Urinary bladder (tissue), 4 donors: Measurements from ENCODE around the gene KIF26A. TPM values are rescaled to one million over a fixed set of nuclear protein-coding genes. Genes with fewer than 3 reads are reported as not detected.

ENCODE experiments used
- DNase-seq: peaks from one replicate; pipeline ENCODE4 v3.0.0-alpha.2; 2015; ENCODE audit errors: extremely low spot score
- H3K27ac ChIP-seq: one replicate; pipeline ENCODE4 v1.5.1; 2013; ENCODE audit warnings: low read depth, mild to moderate bottlenecking, moderate library complexity
- H3K36me3 ChIP-seq: one replicate; pipeline ENCODE4 v1.6.1; 2013; ENCODE audit warnings: mild to moderate bottlenecking, moderate library complexity; ENCODE audit not compliant: insufficient read depth
- H3K4me1 ChIP-seq: one replicate; pipeline ENCODE4 v1.6.1; 2013; ENCODE audit warnings: mild to moderate bottlenecking, moderate library complexity; ENCODE audit not compliant: insufficient read depth
- H3K4me3 ChIP-seq: one replicate; pipeline ENCODE4 v1.5.1; 2013; ENCODE audit warnings: low read depth, low read length
- WGBS: extraction: QIAGEN DNeasy Blood & Tissue Kit; methylation state at CpG from one replicate; pipeline ENCODE4 v1.1.7; 2013; 5-methylcytosine and 5-hydroxymethylcytosine counted together
- polyA plus RNA-seq: library from polyadenylated mRNA; stranded (reverse); fragments of 200-250 nt; gene quantifications from one replicate; pipeline ENCODE4 v1.2.3, GENCODE V29; 2013
- total RNA-seq: library from RNA; depleted of rRNA; stranded (reverse); fragments of >200 nt; gene quantifications from one replicate; pipeline ENCODE4 v1.2.3, GENCODE V29; 2014
- donor health status: healthy with polysubstance abuse.
- donor health status: healthy.

KIF26A gene
- total and polyA plus RNA-seq, 2 donors, result 5.7 to 8.5 TPM

- no peak overlapping the region for H3K27ac ChIP-seq
- H3K4me1 ChIP-seq, result no peaks in the 10 kb centered on the region
- no peaks in the 10 kb centered on the region for H3K36me3 ChIP-seq
- DNase-seq, result no peak
- 79% methylated on average over 9 of the region's 9 CpGs for WGBS
- H3K4me3 ChIP-seq, result no peak overlapping the region
These were observed 26.1 kb downstream of the KIF26A start for GRCh38 chr14:104164512-104164911.

DNA sequence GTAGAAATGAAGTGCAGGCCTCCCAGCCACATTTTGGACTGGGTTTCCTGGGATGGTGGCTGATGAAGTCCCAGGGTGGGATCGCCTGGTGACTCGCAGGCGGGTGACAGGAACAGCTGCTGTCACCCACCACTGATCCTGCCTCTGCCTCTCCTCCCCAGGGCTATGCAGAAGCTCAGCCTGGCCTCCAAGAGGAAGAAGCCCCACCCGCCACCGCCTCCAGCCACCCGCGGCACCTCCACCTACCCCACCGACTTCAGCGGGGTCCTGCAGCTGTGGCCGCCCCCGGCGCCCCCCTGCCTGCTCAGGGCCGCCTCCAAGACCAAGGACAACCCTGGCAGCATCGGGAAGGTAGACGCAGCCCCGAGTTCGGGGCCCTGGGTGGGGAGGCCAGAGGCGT, 28.3 kb downstream of the KIF26A start:
- no peak for DNase-seq
- no peak overlapping the region for H3K4me3 ChIP-seq
- no peak overlapping the region for H3K27ac ChIP-seq
- H3K36me3 ChIP-seq, result no peaks in the 10 kb centered on the region
- 91% methylated on average over 18 of the region's 18 CpGs for WGBS
- no peaks in the 10 kb centered on the region for H3K4me1 ChIP-seq

- no peak overlapping the region for H3K4me3 ChIP-seq
- H3K27ac ChIP-seq, result no peak overlapping the region
- no peaks in the 10 kb centered on the region for H3K36me3 ChIP-seq
- WGBS, result 93% methylated on average over 15 of the region's 15 CpGs
- DNase-seq, result no peak
- H3K4me1 ChIP-seq, result no peaks in the 10 kb centered on the region
These were observed 30.2 kb downstream of the KIF26A start for GRCh38 chr14:104168603-104169002.

DNA sequence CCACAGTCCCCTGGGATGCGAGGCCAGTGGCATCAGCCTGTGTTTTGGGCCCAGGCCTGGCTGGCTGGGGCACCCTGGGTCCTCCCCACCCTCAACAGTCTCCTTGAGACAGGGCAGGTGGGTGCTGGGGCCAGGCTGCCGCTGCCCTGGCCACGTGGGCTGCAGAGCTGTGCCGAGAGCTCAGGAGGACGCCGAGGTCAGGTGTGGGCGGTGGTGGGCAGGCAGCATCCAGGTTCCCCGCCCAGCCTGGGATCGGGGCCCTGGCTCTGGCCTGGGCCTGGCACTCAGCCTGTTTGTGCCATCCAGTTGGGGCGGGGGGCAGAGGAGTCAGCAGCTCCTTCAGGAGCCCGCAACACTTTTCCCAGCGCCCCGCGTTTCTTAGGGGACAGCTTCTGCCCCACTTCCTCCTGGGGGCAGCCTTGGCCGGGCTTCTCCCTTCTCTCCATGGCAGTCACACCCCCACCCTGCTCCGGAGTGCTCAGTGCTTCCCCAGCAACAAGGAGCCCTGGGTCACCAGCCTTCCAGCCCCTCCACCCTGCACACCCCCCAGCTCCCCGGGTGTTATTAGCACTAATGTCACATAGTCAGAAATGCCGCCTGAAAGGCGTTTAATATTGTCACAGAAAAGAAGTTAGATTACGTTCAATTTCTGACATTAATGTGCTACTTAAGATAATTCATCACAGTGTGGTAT, 30.8 kb downstream of the KIF26A start:
- Histone ChIP-seq H3K4me1 (no peaks in the 10 kb centered on the region), H3K36me3 (no peaks in the 10 kb centered on the region), H3K4me3 (no peak overlapping the region), H3K27ac (no peak overlapping the region)
- DNase-seq, result no peak
- WGBS, result 76% methylated on average over 20 of the region's 20 CpGs

DNA sequence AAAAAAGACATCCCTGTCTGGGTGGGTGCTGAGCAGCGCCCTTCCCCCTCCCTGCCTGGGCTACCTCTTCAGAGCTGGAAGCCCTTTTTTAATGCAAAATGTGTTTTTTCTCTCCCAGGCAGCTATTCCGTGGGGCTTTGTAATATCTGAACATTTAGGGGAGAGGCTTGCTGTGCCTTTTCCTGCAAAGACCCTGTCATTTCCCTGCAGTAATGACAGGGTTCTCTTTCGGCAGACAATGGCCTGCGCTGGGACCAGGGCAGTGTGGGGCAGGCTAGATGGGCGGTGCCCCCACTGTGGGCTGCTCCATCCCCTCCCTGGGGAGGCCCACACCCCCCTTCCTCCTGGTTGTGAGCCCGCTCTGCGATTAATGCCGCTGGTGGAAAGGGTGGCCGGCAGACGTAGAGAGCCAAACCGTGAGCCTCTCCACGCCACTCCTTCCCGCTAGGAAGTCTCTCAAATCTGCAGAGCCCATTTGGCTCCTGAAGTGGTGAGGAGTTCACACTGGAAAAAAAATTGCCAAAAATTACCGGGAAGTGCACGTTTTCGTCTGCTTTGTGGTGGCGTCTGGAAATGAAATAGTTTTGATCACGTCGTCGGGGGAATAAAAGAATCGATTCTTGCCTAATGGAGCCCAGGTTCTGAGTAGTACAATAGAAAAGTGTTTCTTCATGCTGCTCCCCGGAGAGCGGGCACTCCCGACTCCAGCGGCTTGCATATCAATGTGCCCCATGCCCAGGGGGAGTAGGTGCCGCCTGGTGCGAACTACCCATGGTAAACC, 31.5 kb downstream of the KIF26A start:
- Histone ChIP-seq H3K4me3 (no peak overlapping the region), H3K27ac (no peak overlapping the region), H3K4me1 (no peaks in the 10 kb centered on the region), H3K36me3 (no peaks in the 10 kb centered on the region)
- 84% methylated on average over 27 of the region's 27 CpGs for WGBS
- DNase-seq, result no peak

- no peak for DNase-seq
- Histone ChIP-seq H3K36me3 (no peaks in the 10 kb centered on the region), H3K27ac (no peak overlapping the region), H3K4me1 (no peaks in the 10 kb centered on the region), H3K4me3 (no peak overlapping the region)
- 79% methylated on average over 28 of the region's 28 CpGs for WGBS
These were observed 32.8 kb downstream of the KIF26A start for GRCh38 chr14:104171029-104171697.

DNA sequence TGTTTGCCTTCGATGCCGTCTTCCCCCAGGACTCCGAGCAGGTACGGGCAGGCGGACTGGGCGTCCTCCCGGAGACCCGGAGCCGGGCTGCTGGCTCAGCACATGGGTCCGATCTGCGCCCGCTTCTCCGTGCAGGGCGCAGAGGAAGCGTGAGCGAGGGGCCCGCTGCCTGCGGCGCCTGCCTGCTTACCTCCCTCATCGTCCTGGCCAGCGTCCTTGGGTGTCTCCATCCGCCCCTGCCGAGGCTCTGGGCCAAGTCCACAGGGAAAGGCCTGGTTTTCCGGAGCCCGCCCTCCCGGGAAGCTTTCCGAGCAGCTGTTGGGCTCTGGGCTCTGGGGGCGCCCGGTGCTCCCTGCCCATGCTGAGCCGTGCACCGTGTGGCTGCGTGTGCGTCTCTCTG, 33.5 kb downstream of the KIF26A start:
- Histone ChIP-seq H3K4me1 (no peaks in the 10 kb centered on the region), H3K4me3 (no peak overlapping the region), H3K36me3 (no peaks in the 10 kb centered on the region), H3K27ac (no peak overlapping the region)
- DNase-seq, result no peak
- 69% methylated on average over 33 of the region's 33 CpGs for WGBS

DNA sequence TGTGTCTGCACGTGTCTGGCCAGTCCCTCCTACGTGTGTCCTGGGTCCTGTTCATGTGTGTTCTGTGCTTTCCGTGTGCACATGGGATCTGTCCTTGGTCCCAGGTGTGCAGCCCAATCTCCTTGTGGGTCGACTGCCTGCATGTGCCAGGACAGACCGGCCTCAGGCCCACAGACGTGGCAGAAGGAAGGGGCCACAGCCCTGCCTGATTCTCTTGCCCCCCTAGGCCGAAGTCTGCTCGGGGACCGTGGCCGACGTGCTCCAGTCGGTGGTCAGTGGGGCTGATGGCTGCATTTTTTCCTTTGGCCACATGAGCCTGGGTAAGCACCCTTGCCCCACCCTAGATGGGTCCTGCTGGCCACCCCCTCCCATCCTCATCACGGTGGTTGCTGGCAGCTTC, 34.0 kb downstream of the KIF26A start:
- no peak overlapping the region for H3K4me3 ChIP-seq
- no peak overlapping the region for H3K27ac ChIP-seq
- no peak for DNase-seq

DNA sequence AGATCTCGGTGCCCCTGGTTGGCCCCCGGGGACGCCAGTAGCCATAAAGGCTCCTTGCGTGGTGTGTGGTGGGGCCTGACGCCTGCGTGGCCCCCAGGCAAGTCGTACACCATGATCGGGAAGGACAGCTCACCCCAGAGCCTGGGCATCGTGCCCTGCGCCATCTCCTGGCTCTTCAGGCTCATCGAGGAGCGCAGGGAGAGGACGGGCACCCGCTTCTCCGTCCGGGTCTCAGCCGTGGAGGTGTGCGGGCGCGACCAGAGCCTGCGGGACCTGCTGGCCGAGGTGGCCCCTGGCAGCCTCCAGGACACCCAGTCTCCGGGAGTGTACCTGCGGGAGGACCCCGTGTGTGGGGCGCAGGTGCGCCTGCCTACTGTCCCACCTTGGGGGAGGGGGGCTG, 34.5 kb downstream of the KIF26A start:
- no peaks in the 10 kb centered on the region for H3K36me3 ChIP-seq
- H3K4me3 ChIP-seq, result no peak overlapping the region
- WGBS, result 97% methylated on average over 27 of the region's 27 CpGs
- no peaks in the 10 kb centered on the region for H3K4me1 ChIP-seq
- DNase-seq, result no peak
- no peak overlapping the region for H3K27ac ChIP-seq

More for the DNA sequence above, 34.0 kb downstream of the KIF26A start:
- WGBS, result 87% methylated on average over 13 of the region's 13 CpGs
- H3K4me1 ChIP-seq, result no peaks in the 10 kb centered on the region
- no peaks in the 10 kb centered on the region for H3K36me3 ChIP-seq

DNA sequence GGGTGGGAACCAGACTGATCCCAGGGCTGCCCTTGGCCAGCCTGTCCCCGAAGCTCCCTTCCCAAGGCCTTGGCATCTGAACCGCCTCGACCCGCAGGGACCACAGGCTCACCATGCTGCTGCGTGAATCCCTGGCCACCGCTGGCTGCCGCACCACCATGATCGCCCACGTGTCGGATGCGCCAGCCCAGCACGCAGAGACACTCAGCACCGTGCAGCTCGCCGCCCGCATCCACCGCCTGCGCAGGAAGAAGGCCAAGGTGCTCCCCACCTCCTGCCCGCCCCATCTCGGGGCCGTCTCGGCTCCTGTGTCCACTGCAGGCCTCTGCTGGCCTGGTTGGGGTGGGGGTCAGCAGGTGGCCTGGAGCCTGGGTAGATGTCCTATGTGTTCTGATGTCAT, 35.7 kb downstream of the KIF26A start:
- Histone ChIP-seq H3K4me1 (no peaks in the 10 kb centered on the region), H3K4me3 (no peak overlapping the region), H3K36me3 (no peaks in the 10 kb centered on the region), H3K27ac (no peak overlapping the region)
- no peak for DNase-seq
- WGBS, result 97% methylated on average over 22 of the region's 22 CpGs

DNA sequence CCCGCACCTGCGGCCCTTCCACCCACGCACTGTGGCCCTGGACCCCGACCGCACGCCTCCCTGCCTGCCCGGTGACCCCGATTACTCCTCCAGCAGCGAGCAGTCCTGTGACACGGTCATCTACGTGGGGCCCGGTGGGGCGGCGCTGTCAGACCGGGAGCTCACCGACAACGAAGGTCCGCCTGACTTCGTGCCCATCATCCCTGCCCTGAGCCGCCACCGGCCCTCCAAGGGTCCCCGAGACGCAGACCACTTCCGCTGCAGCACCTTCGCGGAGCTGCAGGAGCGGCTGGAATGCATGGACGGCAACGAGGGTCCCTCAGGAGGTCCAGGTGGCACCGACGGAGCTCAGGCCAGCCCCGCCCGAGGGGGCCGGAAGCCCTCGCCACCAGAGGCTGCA, 36.7 kb downstream of the KIF26A start:
- Histone ChIP-seq H3K4me3 (no peak overlapping the region), H3K4me1 (no peaks in the 10 kb centered on the region), H3K27ac (no peak overlapping the region), H3K36me3 (no peaks in the 10 kb centered on the region)
- DNase-seq, result no peak
- 94% methylated on average over 35 of the region's 35 CpGs for WGBS

DNA sequence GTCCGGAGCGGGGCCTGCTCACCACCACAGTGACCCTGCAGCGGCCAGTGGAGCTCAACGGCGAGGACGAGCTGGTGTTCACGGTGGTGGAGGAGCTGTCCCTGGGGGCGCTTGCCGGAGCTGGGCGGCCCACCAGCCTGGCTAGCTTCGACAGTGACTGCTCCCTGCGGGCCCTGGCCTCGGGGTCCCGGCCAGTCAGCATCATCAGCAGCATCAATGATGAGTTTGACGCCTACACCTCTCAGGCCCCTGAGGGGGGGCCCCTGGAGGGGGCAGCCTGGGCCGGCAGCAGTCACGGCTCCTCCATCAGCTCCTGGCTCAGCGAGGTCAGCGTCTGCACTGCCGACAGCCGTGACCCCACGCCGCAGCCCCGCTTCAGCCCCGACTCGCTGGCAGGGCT, 37.4 kb downstream of the KIF26A start:
- WGBS, result 92% methylated on average over 26 of the region's 26 CpGs
- H3K27ac ChIP-seq, result no peak overlapping the region
- no peak for DNase-seq
- H3K36me3 ChIP-seq, result no peaks in the 10 kb centered on the region
- no peaks in the 10 kb centered on the region for H3K4me1 ChIP-seq
- H3K4me3 ChIP-seq, result no peak overlapping the region

GRCh38 chr14:104176611-104177010, 38.2 kb downstream of the KIF26A start:
- H3K27ac ChIP-seq, result no peak overlapping the region
- 94% methylated on average over 25 of the region's 25 CpGs for WGBS
- DNase-seq, result no peak
- no peaks in the 10 kb centered on the region for H3K4me1 ChIP-seq
- no peaks in the 10 kb centered on the region for H3K36me3 ChIP-seq
- H3K4me3 ChIP-seq, result no peak overlapping the region

DNA sequence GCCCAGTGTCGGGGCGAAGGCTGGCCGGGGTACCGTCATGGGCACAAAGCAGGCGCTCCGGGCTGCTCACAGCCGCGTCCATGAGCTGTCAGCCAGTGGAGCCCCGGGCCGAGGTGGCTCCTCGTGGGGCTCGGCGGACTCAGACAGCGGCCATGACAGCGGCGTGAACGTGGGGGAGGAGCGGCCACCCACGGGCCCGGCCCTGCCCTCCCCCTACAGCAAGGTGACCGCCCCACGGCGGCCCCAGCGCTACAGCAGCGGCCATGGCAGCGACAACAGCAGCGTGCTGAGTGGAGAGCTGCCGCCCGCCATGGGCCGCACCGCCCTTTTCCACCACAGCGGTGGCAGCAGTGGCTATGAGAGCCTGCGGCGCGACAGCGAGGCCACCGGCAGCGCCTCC, 39.0 kb downstream of the KIF26A start:
- WGBS, result 96% methylated on average over 38 of the region's 38 CpGs
- Histone ChIP-seq H3K27ac (no peak overlapping the region), H3K36me3 (no peaks in the 10 kb centered on the region), H3K4me3 (no peak overlapping the region), H3K4me1 (no peaks in the 10 kb centered on the region)
- no peak for DNase-seq
